HG03439 (cell line): ENCODE measurements around the gene PLET1.
A peak's percentile ranks its signal among the peaks of the same experiment; 100 is the strongest.

Experiments used
- ATAC-seq: cut with Tn5 transposase; IDR thresholded peaks from one replicate; pipeline ENCODE4 v1.9.1; 2021; ENCODE audit warnings: mild to moderate bottlenecking, moderate library complexity; ENCODE audit not compliant: unreplicated experiment

PLET1 gene

DNA sequence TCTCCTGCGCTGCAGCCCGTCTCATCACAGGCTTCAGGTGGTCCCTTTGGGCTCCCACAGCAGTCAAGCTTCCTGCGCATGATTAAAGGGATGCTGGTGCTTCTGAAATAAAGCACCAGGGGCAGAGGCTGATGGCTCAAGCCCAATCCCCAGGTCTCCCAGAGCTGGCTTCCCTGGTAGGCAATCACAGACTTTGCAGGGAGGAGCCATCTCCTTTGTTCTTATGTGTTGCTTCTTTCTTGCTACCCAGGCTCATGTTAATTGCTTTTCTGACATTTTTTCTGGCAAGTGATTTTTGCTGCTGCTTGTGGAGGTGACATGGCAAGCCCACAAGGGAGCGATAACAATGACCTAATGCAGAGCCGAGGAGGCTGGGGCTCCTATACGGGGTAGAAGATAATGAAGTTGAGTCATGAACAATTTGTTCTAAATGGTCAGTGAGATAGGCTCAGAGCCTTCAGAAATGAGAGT is 25.2 kb upstream of the PLET1 start:
- no peak for ATAC-seq

DNA sequence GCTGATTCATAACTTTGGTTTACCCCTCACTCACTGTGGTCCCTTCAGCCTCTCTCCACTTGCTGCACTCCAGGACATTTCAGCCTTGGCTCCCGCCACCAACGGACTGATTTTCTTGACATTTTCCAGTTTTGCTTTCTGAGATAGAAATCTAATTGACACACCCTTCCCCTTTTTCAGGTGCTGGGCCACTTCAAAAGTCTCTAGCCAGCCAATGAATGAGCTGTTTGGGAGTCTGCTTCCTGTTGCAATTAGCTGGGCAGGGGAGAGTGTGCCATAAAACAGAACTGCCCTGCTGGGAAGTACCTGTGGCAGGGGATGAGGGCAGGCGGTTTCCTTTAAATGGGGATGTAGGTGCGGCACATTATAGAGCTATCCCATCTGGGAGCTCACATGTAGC is 21.1 kb upstream of the PLET1 start:
- no peak for ATAC-seq

DNA sequence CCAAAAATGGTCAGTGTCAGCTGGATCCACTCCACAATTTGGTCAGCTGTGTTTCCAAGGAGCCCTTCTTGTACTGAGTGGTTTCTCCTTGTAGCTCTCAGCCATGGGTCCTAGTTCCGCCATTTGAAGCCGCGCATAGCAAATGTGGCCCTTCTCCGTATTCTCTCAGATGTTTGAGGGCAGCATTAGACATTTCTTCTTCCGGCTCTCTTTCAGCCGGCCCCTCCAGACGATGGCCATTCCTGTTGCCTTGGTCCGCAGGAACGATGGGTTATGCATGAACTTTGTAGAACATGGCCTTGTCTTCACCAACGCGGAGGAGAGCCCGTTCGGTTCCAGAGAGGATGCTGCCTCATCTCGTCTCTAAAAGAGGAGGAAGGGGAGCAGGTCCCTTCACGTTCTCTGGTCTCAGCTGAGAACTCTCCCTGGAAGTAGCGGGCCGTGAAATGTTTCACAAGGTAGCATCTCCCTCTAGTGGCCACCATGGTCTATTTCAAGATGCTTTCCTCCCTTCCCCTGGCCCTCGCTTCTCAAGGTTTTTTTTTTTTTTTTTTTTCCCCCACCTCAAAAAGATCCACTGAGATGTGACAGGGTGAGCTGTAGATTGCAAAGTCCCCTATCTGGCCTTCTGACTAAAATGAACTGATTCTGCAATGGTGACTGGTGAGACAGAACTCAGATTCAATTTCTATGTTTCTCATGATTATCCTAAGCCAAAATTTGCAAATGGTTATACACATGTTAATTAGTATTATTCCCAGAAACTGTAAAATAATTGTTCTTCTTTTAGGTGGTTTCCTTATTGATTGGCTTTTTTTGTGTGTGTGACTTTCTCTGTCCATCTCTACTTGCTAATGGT is 19.8 kb upstream of the PLET1 start:
- ATAC-seq: peak; percentile 85

DNA sequence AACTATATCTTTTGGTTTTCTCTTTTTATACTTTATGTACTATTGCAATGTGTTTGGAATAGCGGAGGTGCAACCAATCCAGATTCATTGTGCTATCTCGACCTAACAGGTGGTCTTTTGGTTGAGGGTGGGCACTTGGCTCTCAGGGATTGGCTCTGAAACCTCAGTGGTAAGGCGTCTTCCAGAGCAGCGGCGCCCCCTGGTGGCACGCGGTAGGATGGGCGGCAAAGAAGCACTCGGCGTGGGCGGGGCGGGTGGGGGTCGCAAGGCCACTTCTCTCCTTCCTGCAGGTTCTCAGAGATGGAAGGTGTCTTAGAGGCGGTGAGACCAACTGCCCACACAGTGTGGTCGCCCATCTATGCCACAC is 19.2 kb upstream of the PLET1 start:
- ATAC-seq: peak; percentile 48

DNA sequence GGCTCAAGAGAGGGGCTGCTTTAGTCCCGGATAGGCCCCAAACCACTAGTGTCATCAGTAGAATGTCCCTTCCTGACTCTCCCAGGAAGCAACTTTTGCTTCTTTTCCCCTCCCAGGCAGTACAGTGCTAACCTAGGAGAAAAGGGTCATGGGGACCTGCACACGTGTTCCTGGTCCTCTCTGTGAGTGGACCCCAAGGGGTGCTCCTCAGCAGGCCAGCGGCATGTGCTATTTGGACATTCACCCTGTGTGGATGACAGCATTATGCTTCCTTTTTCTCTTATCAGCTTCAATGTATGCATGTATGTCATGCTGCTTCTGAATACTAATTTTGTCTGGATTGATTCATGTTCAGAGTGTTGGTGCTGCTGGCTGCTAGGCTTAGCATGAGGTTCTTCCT is 18.1 kb upstream of the PLET1 start:
- no peak for ATAC-seq

DNA sequence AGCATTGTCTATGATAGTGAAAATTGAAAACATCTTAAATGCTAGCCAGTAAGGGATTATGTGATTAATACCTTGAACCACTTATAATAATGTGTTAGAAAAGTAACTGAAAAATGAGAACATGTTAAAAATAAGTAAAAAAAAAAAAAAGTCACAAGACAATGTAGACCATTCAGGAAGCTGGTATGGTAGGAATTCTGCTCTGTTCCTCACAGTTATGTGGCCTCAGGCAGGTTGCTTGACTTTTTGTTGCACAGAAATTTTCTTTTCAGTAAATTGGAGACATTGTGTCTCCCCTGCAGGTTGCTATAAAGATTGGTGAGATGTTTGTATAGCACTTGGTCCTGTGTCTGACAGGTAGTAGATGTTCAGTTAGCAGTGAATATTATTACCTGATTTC is 17.3 kb upstream of the PLET1 start:
- no peak for ATAC-seq

DNA sequence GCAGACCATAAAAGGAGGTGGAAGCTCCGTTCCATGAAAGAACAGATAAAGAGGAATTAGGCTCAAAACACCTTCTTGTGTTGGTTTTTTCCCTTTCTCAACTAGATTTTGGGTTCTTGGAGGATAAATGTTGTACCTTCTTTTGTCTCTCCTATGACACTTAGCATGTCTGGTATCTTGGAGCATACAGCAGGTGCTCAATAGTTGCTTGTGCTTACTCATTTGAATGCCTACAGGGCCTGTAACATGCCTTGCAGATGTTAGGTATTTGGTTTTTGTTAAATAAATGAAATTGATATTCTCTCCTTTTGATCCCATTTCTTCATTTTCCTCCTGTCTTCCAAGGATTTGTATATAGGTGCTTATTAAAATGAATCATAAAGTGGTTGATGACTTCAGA is 16.4 kb upstream of the PLET1 start:
- no peak for ATAC-seq

DNA sequence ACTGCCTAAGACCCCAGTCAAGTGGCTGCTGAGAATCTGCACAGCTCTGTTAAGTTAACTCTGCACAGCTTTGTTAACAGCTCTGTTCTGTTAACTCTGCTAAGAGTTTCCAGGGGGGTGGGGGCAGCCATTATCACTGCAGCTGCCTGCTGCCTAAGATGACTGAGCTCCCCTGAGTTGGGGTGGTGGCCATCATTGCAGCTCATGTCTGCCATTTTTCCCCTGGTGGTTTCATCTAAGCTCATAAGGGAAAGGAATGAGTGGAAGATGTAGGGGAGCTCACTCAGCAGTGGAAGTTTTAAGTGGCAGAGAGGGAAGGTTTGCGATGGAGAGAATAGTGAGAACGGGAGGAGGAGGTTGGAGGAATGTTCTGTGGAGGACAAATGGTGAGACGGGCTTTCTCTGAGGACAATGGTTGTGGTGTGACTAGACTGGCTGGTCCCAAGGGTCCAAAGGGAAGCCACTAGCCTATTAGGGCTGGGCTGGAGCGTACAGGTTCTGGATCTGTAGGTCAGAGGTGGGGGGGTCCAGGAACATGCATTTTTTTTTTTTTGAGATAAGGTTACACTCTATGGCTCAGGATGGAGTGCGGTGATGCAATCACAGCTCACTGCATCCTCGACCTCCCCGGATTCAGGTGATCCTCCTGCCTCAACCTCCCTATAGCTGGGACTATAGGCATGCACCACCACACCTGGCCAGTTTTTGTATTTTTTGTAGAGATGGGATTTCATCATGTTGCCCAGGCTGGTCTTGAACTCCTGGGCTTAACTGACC is 13.5 kb upstream of the PLET1 start:
- ATAC-seq: no peak

DNA sequence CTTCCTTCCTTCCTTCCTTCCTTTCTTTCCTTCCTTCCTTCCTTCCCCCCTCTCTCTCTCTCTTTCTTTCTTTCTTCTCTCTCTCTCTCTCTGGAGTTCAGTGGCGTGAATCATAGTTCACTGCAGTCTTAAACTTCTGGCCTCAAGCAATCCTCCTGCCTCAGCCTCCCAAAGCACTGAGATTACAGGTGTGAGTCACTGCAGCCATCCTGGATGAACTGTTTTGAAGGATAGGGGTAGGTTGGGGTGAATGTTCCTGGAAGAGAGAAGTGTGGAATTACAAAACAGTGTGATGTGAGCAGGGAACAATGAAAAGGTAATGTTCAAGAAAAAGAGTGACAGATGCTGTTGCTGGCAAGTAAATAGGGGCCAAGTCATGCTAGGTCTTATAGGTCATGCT is 12.4 kb upstream of the PLET1 start:
- no peak for ATAC-seq

DNA sequence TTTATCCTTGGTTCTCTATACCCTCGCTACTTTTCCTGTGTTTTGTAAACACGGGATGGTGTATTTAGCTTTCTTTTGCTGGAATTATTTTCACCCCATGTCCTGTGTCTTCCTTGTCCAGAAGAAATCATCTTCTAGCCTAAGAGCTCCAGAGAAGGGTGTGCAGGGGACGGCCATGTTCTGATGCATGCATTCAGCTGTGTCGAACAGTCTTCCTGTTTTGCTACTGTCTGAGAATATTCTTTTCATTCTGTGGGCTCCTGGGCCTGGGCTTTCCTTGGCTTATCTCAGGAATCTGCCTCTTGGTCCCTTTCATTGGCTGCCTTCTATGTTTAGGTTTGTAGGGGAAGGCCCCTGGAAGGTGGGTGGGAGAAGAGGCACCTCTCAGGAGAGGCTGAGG is 10.6 kb upstream of the PLET1 start:
- no peak for ATAC-seq

DNA sequence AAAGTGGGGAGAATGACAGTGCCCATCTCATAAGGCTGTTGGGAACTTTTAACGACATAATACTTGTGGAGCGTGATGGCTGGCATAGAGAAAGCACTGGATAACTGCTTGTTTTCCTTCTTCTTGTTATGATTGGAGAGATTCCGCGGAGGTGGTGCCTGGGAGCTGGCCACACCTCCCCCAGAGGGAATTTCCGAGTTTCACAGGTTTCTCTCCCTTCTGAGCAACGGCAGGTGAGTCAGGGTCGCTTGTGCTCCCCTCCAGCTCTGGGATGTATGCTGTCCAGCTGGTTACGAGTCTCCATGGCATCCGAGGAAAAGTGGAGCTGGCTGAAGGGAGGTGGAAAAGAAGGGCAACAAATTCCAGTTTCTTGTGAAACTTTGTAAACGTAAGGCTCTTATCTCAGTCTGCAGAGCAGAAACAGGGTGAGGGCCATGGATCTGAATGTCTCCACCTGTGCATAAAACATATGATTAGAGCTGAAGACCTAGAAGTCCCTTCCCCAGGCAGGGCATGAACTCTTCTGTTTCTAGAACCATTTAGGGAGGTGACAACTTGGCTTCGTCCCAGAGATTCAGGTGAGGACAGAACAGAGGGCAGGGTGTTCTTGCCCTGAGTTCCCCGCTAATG is 10.0 kb upstream of the PLET1 start:
- ATAC-seq: no peak

DNA sequence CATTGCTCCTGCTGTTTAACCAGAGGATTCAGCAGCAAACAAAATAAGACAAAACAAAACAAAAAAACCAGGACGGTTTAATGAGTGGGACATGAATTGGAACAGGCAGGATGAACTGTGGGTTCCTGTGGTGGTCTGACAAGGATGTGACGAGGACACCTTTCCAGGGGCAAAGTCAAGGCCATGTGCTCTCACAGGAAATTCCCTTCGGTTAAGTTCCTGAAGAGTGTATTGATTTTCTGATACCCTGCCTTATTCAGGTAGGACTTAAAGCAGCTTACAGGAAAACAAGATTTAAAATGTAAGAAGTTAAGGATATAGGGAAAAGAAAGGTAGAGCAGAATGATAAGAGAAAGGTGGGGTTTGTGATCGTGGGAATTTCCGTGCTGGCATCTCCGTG is 8.5 kb upstream of the PLET1 start:
- ATAC-seq: no peak

DNA sequence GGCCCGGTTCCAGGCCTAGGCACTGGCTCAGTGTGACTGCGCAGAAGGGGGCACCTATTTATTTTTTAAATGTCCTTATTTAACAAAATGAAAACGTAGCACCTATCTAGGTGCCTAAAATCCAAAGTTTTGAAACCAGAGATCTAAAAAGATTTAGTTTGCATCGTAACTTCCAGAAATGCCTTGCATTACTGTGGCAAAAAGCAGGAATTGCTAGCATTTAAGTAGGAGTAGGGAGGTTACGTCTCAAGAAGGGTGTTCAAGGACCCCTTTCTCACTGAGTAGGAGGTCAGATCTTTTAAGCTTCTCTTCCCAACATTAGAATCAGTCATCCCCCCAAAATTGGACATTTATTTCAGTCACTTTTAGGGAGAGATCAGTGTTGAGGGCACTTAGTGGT is 7.7 kb upstream of the PLET1 start:
- no peak for ATAC-seq

DNA sequence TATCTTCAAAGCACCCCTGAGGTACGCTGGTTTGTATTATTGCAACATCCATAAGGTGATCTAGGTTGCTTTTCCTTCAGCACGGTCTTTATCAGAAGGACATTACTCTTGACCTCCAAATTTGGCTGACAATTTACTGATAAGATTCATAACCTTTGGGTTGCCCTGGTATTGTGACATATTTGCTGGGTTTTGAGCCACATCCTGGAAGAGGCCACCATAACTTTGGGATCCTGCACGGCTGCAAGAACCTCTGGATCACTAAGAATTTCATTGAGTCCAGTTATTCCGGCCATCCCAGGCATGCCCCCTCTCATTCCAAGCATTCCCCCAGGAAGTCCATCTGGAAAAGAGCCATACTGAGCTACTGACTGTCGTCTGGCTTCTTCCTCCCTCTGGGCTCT is 6.5 kb upstream of the PLET1 start:
- ATAC-seq: no peak

DNA sequence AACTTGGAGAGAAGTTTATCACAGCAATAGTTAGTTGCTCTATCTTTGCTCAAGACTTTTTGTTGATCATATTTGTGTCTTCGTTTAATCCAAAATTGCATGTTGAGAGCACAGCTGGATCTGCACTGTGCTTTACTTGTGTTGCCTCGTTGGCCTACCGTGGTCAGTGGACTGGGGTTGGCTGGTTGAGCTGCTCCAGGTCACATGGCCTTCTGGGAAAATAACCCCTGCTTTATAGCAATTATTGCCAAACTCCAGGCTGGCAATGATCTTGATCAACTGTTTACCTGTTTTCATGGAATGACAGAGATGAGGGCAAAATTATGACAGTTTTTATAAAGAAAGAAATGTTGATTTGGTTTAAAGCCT is 5.7 kb upstream of the PLET1 start:
- no peak for ATAC-seq

DNA sequence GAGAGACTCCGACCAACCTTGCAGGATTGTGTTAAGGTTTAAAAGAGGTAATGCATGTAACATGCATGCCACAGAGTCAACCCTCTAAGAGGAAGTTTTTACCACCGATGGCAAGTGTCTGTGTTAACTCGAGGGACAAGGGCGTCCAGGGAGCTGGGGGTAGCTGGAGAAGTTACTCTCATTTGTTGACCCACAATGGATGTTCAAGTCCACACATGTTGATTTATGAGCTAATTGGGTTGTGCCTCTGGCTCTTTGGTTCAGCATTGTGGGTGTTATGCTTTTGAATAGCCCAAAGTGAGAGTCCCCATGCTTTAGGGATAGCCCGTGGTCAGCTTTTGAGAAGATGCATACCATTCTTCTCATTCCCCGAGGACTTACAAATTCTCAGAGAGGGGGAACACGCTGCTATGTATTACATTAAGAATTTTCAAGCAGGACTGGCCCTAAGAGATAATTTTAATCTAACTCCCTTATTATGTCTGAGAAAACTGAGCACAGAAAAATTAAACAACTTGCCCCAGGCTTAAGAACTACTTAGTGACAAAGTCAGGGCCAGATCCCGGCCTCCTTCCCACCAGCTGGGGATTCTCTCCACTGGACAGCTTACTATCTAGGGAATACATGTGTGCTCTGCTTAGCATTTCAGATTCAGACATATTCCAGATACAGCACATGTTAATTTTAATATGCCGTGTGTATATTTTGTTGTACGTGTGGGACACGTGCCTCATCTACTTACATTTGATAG is 5.2 kb upstream of the PLET1 start:
- no peak for ATAC-seq

DNA sequence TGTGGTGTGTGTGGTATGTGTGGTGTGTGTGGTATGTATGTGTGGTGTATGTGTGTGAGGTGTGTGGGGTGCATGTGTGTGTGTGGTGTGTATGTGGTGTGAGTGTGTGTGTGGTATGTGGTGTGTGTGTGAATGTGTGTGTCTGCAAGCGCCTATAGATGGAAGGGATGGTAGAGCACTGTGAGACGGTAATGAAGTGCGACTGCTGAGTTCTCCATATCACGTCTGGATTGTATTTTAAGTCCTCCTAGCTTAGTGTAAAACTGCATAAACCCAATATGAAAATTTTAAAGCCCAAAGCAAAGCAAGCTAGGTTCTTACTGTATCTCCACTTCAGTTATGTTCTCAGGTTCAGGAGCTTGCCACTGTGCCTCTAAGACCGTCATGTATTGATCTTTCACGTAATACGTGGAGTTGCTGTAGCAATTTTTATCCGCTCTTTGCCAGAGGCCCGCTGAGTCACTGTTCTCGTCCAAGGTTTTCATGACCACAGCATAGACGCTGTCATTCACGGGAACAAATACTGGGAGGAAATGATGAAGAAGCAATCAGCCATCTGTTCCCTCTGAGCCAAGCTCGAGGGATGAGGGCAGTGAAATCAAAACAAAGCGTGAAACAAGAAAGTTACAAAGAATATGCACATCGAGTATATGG is 5.5 kb downstream of the PLET1 start:
- no peak for ATAC-seq

DNA sequence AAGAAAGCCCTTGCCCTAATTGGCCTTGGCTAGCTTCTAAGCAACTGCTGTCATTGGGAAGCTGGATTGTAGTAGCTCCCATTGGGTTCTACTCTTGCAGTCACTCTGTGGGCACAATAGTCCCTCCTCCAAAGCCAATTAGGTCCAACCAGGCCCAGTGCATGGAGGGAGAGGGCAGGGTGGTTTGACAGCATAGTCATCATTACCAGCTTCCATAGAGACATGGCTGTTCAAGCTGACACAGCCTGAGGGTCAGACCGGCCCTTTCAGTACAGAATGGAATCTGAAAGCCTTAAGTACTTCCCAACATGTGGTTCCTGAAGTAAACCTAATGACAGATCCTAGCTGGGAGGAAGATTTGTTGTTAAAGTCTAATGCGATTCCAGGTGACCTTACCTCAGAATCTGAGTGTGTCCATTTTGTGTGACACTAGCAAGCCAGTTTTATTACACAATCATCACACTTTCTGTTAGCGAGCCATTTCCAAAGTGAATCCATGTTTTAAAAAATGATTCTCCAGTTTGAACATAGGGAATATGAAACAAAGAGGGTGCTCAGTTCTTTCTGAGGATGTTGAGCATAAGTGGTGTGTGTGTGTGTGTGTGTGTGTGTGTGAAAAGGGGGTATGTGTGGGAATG is 6.9 kb downstream of the PLET1 start:
- ATAC-seq: no peak

DNA sequence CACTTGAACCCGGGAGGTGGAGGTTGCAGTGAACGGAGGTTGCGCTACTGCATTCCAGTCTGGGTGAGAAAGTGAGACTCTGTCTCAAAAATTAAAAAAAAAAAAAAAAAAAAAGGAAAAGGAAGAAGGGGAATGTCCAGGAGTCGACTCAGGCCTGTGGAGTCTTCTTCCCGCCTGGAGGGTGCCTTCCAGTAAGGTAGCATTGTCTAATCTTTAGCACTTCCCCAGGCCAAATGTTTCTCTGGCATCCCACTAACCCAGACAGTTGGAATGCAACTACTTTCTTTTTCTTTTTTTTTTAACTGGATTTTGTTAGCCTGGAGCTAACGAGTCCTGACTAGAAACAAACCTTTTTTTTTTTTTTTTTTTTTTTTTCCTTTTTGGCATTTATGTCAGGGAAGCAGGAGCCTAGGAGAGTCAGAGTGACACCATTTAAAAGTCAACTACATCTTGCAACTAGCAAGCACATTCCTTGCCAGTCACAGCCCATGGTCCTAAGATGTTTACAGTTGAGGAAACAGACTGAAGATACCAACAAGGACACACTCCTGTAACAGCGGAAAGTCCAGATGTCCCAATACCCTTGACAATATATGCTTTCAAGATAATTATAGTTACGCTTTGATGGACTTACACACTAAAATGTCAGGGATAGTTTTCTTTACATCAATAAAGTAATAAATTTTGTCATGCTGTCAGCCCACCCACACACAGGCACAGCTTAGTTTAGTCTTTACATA is 10.6 kb downstream of the PLET1 start:
- no peak for ATAC-seq

DNA sequence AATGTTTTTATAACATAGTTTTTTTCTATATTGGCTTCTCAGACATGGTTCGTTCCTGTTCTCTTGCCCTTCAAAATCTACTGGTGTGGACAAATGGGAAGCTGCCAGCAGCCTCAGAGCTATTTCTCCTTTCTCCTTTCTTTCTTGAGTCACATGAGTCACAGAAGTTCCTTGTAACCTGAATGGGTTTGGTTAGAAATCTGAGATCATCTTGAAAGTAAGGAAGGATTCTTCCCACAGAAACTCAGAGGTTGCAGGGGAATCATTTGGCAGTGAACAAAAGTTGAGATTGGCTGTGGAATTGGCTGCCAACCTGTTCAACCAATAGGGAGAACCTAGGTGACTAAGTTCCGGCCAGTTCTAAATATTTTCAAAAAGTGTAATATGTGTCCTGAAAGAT is 12.5 kb downstream of the PLET1 start:
- ATAC-seq: no peak
